ENCODE measurements around the gene TOM1L2.

The TOM1L2 gene

DNA sequence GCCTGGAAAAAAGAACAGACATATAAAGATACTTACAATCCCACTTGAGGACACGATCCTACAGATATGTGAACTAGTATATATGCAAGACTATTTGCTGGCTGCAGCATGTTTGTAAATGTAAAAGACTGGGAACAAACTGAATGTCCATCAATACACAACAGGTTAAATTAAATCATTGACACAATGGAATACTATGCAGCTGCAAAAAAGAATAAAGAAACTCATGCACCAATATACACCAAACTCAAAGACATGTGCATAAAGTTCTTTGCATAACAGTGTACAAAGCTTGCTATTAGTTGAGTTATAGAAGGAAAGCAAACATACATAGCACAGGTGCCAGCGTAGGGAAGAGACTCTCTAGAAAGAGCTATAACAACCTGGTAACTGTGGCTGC is 73.5 kb downstream of the TOM1L2 start:
- Histone ChIP-seq H3K27ac (replicated peaks) (no peak overlapping the region), H3K4me3 (replicated peaks; ENCODE audit: insufficient read depth, low read length) (no peak overlapping the region), H3K27me3 (ENCODE audit: insufficient read depth, poor library complexity, severe bottlenecking) (no peaks in the 10 kb centered on the region)
- TF ChIP-seq, protein P1, sequence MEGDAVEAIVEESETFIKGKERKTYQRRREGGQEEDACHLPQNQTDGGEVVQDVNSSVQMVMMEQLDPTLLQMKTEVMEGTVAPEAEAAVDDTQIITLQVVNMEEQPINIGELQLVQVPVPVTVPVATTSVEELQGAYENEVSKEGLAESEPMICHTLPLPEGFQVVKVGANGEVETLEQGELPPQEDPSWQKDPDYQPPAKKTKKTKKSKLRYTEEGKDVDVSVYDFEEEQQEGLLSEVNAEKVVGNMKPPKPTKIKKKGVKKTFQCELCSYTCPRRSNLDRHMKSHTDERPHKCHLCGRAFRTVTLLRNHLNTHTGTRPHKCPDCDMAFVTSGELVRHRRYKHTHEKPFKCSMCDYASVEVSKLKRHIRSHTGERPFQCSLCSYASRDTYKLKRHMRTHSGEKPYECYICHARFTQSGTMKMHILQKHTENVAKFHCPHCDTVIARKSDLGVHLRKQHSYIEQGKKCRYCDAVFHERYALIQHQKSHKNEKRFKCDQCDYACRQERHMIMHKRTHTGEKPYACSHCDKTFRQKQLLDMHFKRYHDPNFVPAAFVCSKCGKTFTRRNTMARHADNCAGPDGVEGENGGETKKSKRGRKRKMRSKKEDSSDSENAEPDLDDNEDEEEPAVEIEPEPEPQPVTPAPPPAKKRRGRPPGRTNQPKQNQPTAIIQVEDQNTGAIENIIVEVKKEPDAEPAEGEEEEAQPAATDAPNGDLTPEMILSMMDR (IDR thresholded peaks at IDR 0.05; ENCODE audit: insufficient read depth, low read length), result no peak
- TF ChIP-seq SPI1 (IDR thresholded peaks at IDR 0.05; ENCODE audit: borderline replicate concordance, low read depth), result no peak
- TF ChIP-seq GABPA (IDR thresholded peaks at IDR 0.05; ENCODE audit: low read depth), result no peak
- TF ChIP-seq, protein P2, sequence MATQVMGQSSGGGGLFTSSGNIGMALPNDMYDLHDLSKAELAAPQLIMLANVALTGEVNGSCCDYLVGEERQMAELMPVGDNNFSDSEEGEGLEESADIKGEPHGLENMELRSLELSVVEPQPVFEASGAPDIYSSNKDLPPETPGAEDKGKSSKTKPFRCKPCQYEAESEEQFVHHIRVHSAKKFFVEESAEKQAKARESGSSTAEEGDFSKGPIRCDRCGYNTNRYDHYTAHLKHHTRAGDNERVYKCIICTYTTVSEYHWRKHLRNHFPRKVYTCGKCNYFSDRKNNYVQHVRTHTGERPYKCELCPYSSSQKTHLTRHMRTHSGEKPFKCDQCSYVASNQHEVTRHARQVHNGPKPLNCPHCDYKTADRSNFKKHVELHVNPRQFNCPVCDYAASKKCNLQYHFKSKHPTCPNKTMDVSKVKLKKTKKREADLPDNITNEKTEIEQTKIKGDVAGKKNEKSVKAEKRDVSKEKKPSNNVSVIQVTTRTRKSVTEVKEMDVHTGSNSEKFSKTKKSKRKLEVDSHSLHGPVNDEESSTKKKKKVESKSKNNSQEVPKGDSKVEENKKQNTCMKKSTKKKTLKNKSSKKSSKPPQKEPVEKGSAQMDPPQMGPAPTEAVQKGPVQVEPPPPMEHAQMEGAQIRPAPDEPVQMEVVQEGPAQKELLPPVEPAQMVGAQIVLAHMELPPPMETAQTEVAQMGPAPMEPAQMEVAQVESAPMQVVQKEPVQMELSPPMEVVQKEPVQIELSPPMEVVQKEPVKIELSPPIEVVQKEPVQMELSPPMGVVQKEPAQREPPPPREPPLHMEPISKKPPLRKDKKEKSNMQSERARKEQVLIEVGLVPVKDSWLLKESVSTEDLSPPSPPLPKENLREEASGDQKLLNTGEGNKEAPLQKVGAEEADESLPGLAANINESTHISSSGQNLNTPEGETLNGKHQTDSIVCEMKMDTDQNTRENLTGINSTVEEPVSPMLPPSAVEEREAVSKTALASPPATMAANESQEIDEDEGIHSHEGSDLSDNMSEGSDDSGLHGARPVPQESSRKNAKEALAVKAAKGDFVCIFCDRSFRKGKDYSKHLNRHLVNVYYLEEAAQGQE (IDR thresholded peaks at IDR 0.05; ENCODE audit: insufficient replicate concordance, low read depth), result no peak
- no peak for TF ChIP-seq POLR2AphosphoS5 (IDR thresholded peaks at IDR 0.05; ENCODE audit: low read depth)
- DNase-seq (ENCODE audit: low read depth in 1 of 2, low spot score in 1 of 2), result no peak

GRCh38 chr17:17897442-17897841 is 74.8 kb downstream of the TOM1L2 start:
- TF ChIP-seq, protein P1 (IDR thresholded peaks at IDR 0.05; ENCODE audit: insufficient read depth, low read length), result no peak
- no peak for TF ChIP-seq SPI1 (IDR thresholded peaks at IDR 0.05; ENCODE audit: borderline replicate concordance, low read depth)
- no peak for TF ChIP-seq POLR2AphosphoS5 (IDR thresholded peaks at IDR 0.05; ENCODE audit: low read depth)
- DNase-seq (ENCODE audit: low read depth in 1 of 2, low spot score in 1 of 2), result no peak
- no peak overlapping the region for H3K27ac ChIP-seq (replicated peaks)

GRCh38 chr17:17896746-17897145 is 75.5 kb downstream of the TOM1L2 start:
- Histone ChIP-seq H3K4me3 (replicated peaks; ENCODE audit: insufficient read depth, low read length) (no peak overlapping the region), H3K27ac (replicated peaks) (no peak overlapping the region), H3K27me3 (ENCODE audit: insufficient read depth, poor library complexity, severe bottlenecking) (no peaks in the 10 kb centered on the region)
- TF ChIP-seq SPI1 (IDR thresholded peaks at IDR 0.05; ENCODE audit: borderline replicate concordance, low read depth) (no peak), POLR2AphosphoS5 (IDR thresholded peaks at IDR 0.05; ENCODE audit: low read depth) (no peak), GABPA (IDR thresholded peaks at IDR 0.05; ENCODE audit: low read depth) (no peak)
- TF ChIP-seq, protein P2 (IDR thresholded peaks at IDR 0.05; ENCODE audit: insufficient replicate concordance, low read depth), result no peak
- TF ChIP-seq, protein P1 (IDR thresholded peaks at IDR 0.05; ENCODE audit: insufficient read depth, low read length), result no peak
- DNase-seq (ENCODE audit: low read depth in 1 of 2, low spot score in 1 of 2), result no peak

More at GRCh38 chr17:17897442-17897841, 74.8 kb downstream of the TOM1L2 start:
- no peak overlapping the region for H3K4me3 ChIP-seq (replicated peaks; ENCODE audit: insufficient read depth, low read length)
- no peaks in the 10 kb centered on the region for H3K27me3 ChIP-seq (ENCODE audit: insufficient read depth, poor library complexity, severe bottlenecking)
